Spleen (tissue), 7 donors: Measurements from ENCODE around the gene C3orf52.

Experiments
- CTCF ChIP-seq, 11 experiments: fragments of 200-600 bp in 7 of 11; fragments of 450-650 bp in 4 of 11; sonication (generic) in 4 of 11; IDR thresholded peaks in 8 of 11; conservative IDR thresholded peaks in 3 of 11; 1 replicate in 7 of 11; 2 replicates in 4 of 11; pipeline versions ENCODE4 v1.4.0 to v1.8.0; 2016 to 2021; ENCODE audit warnings: antibody characterized with exemption in 11 of 11, inconsistent platforms in 4 of 11, mild to moderate bottlenecking in 1 of 11
- POLR2A ChIP-seq, 3 donors: fragments of 450-650 bp; IDR thresholded peaks; one replicate each; pipeline ENCODE4 v1.5.1; 2017; ENCODE audit warnings: antibody characterized with exemption in 3 of 3, mild to moderate bottlenecking in 1 of 3
- POLR2AphosphoS5 ChIP-seq, 3 donors: sonication (generic); formaldehyde crosslinking; IDR thresholded peaks; one replicate each; pipeline ENCODE4 v1.5.1; 2017; ENCODE audit warnings: antibody characterized with exemption in 3 of 3
- donor health status: DM: no; HTN: no; CAD: no; lungs with moderate emphysema.
- donor health status: DM: no; HTN: no; CAD: no.
- donor health status: DM: no; HTN: no; CAD: no.

GRCh38 chr3:112143251-112143650 lies 57.1 kb downstream of the C3orf52 start:
- TF ChIP-seq CTCF (IDR thresholded peaks at IDR 0.05 in 8 of 11, conservative IDR thresholded peaks at IDR 0.05 in 3 of 11) (no peak), POLR2A (IDR thresholded peaks at IDR 0.05) (no peak), POLR2AphosphoS5 (IDR thresholded peaks at IDR 0.05) (no peak)
